ENCODE results near the gene KMO.

Gene KMO

DNA sequence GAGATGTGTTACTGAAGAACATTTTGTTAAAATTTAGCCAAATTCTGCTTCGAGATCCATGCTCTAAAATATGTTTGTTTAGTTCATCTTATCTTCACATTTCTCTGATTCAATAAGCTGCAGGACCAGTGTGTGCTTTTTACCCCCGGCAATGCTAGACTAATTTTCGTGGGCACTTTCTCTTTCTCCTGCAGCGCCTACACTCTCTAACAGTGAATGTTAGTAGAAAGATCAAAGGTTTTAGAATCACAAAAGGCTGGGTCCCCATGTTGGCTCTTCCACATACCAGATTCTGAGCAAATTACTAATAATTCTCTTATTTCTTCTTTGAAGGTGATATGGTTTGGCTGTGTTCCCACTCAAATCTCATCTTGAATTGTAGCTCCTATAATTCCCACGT, 99.5 kb downstream of the KMO start:
- DNase-seq (ENCODE audit: low read depth): no peak
- TF ChIP-seq, protein P1, sequence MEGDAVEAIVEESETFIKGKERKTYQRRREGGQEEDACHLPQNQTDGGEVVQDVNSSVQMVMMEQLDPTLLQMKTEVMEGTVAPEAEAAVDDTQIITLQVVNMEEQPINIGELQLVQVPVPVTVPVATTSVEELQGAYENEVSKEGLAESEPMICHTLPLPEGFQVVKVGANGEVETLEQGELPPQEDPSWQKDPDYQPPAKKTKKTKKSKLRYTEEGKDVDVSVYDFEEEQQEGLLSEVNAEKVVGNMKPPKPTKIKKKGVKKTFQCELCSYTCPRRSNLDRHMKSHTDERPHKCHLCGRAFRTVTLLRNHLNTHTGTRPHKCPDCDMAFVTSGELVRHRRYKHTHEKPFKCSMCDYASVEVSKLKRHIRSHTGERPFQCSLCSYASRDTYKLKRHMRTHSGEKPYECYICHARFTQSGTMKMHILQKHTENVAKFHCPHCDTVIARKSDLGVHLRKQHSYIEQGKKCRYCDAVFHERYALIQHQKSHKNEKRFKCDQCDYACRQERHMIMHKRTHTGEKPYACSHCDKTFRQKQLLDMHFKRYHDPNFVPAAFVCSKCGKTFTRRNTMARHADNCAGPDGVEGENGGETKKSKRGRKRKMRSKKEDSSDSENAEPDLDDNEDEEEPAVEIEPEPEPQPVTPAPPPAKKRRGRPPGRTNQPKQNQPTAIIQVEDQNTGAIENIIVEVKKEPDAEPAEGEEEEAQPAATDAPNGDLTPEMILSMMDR (conservative IDR thresholded peaks at IDR 0.05; ENCODE audit: low read length): no peak

DNA sequence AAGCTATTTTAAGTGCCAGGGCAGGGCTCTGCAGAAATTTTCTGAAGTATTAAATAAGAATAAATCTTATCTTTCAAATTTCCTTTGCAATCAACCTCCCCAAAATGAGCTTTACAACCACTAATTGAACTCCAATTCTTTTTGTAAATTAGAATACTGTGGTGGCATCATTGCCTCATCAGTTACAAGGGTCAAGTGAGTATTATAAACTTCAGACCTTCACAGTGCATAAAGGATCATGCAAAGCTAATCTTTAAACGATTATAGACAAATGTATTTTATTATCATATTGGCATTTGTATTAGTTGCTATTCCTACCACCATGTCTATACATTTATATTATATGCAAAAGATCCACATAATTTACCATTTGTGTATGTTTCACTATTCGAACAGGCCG, 100.8 kb downstream of the KMO start:
- H3K4me3 ChIP-seq (ENCODE audit: low read length): no peak overlapping the region
- TF ChIP-seq, protein P1 (conservative IDR thresholded peaks at IDR 0.05; ENCODE audit: low read length): no peak
- no peak for DNase-seq (ENCODE audit: low read depth)

More for the DNA sequence above, 99.5 kb downstream of the KMO start:
- H3K4me3 ChIP-seq (ENCODE audit: low read length): no peak overlapping the region

DNA sequence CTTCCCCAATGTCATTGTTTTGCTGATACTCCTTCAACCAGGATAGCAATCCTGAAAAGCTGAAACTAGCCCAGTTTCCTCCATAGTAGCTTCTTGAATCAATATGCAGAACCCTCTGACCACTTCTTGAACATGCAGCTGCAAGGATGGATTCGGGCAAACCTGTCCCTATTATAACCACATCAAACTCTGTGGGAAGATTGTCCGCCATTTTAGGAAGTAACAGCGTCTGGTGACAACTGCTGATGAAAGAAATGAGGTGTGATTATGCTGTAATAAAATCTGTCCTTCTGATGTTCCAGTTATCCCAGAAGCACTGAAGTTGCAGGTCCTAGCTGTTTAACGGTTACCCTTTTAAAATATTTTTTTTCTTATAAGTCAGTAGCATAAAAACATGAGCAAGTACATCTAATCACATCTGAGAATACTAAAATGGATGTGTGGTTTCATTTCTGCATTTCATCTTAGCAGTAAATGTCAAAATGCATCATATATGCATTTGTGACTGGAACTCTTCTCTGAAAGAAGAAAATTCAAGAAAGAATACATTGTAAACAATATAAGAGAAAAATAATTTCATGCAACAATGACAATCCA, 103.5 kb downstream of the KMO start:
- TF ChIP-seq, protein P1 (conservative IDR thresholded peaks at IDR 0.05; ENCODE audit: low read length): no peak
- no peak overlapping the region for H3K4me3 ChIP-seq (ENCODE audit: low read length)
- DNase-seq (ENCODE audit: low read depth): no peak

DNA sequence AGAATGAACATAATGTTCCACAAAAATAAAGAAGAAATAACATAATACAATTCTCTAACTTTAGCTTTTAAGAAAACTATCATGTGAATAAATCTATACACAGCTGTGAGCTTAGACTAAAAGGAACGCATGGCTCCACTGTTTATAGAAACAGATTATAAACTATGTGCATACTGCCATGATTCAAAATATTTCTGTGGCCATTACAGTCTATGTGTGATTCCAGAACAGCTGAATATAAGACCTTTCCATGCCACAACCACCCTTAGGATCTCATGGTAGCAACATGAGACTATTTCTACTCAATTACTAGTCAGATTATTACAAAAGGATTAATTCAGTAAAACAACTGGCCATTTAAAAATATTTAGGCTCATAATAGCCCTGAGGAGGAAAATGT, 104.1 kb downstream of the KMO start:
- TF ChIP-seq, protein P1 (conservative IDR thresholded peaks at IDR 0.05; ENCODE audit: low read length): no peak
- DNase-seq (ENCODE audit: low read depth): no peak
- no peak overlapping the region for H3K4me3 ChIP-seq (ENCODE audit: low read length)

DNA sequence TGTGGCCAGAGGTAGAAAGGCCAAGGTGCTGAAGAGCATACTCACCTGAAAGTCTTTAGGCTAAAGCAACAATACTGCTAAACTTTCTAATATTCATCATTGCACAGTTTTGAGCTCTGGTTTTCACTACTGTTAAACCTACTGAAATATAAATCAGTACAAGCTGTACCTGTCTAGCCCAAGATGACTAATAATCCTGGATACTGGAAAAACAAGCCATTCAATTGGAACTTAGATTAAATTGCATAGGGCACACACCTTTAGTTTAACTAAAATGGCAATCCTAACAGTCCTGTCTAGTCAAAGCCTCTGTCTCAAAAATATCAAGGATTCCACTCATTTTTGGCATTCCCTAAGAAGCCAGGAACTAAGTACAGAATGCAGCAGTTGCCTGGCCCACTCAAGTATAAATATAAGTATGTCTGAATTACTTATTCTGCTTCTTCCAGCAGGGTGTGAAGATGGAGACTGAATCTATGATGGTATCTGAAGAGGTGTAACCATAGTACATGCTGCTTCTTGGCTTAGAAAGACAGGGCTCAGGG, 104.9 kb downstream of the KMO start:
- DNase-seq (ENCODE audit: low read depth): peak; percentile 58
- TF ChIP-seq, protein P1 (conservative IDR thresholded peaks at IDR 0.05; ENCODE audit: low read length): no peak
- H3K4me3 ChIP-seq (ENCODE audit: low read length): no peak overlapping the region

DNA sequence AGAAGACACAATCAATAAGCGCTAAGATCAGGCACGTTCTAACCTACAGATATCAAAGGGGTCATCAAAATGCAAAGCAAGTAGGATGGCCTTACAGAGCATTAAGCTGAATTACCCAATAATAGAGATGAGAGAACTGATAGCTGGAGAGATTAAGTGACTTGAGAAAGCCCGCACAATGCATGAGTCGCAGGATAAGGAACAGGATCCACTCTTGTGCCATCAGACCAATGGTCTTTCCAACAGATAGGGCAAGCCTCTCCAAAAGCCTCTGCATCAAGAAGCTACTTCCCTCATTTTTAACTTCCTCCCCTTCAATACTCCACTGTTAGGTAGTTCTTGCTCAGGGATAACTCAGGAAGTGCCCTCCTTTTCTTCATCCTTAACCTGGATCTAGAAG, 105.4 kb downstream of the KMO start:
- TF ChIP-seq, protein P1 (conservative IDR thresholded peaks at IDR 0.05; ENCODE audit: low read length): no peak
- no peak for DNase-seq (ENCODE audit: low read depth)

DNA sequence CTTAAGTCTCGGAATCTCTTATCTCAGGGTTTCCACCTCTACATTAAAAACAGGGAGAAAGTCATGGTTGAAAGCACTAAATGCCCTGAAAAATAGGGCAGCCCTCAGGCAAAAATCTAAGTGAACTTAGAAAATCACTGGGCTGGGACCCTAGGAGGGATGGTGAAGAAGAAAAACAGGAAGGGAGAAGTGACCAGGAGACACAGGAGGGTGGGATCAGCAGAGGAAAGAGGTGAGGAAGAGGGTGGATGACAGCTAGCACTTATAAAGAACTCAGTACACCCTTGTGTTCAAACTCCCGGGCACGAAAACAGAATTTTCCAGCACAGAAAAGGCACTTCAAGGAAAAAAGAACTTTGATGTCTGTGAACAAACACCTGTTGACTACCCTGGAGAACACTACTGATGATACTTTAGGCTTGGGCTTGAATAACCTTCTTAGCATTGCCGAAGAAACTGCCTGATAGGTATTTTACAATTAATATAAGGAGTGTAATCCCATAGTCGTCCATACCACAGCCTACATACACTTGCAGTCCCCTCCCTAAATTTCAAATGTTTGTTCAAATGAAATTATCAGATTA, 106.0 kb downstream of the KMO start:
- TF ChIP-seq, protein P1 (conservative IDR thresholded peaks at IDR 0.05; ENCODE audit: low read length): no peak
- no peak overlapping the region for H3K4me3 ChIP-seq (ENCODE audit: low read length)
- DNase-seq (ENCODE audit: low read depth): no peak

More for the DNA sequence above, 105.4 kb downstream of the KMO start:
- no peak overlapping the region for H3K4me3 ChIP-seq (ENCODE audit: low read length)

Measured in AG10803 (cell line).